Kidney capillary endothelial cell (primary cell): ENCODE results near the gene RAPGEF5.
A peak's percentile ranks its signal among the peaks of the same experiment; 100 is the strongest.

ENCODE experiments used
- DNase-seq: peaks from one replicate; pipeline ENCODE4 v3.0.0-alpha.2; 2018; ENCODE audit warnings: low spot score

Gene RAPGEF5

GRCh38 chr7:22378199-22378980, 21.4 kb upstream of the RAPGEF5 start:
- DNase-seq, result no peak

- no peak for DNase-seq
These were observed 20.7 kb upstream of the RAPGEF5 start for GRCh38 chr7:22377703-22378102.

- DNase-seq, result no peak
These were observed 18.6 kb upstream of the RAPGEF5 start for GRCh38 chr7:22375359-22376048.

GRCh38 chr7:22373911-22374310, 17.0 kb upstream of the RAPGEF5 start:
- no peak for DNase-seq

GRCh38 chr7:22373388-22373787, 16.4 kb upstream of the RAPGEF5 start:
- no peak for DNase-seq

GRCh38 chr7:22372863-22373262, 15.9 kb upstream of the RAPGEF5 start:
- DNase-seq, result no peak

GRCh38 chr7:22371878-22372277, 14.9 kb upstream of the RAPGEF5 start:
- DNase-seq, result no peak

- DNase-seq, result no peak
These were observed 7.9 kb upstream of the RAPGEF5 start for GRCh38 chr7:22364900-22365299.

- no peak for DNase-seq
These were observed 6.9 kb upstream of the RAPGEF5 start for GRCh38 chr7:22363756-22364422.

- DNase-seq, result no peak
These were observed 4.8 kb upstream of the RAPGEF5 start for GRCh38 chr7:22361795-22362194.

- no peak for DNase-seq
These were observed 4.4 kb upstream of the RAPGEF5 start for GRCh38 chr7:22361320-22361719.

GRCh38 chr7:22358820-22359697, 2.1 kb upstream of the RAPGEF5 start:
- DNase-seq, result no peak

GRCh38 chr7:22357311-22358175, 589 bp upstream of the RAPGEF5 start:
- DNase-seq, result no peak

GRCh38 chr7:22356010-22356691, 803 bp downstream of the RAPGEF5 start:
- no peak for DNase-seq

- DNase-seq, result no peak
These were observed 1.3 kb downstream of the RAPGEF5 start for GRCh38 chr7:22355620-22356009.

- DNase-seq, result no peak
These were observed 2.5 kb downstream of the RAPGEF5 start for GRCh38 chr7:22354462-22354861.

GRCh38 chr7:22352887-22353286, 4.1 kb downstream of the RAPGEF5 start:
- DNase-seq, result no peak

GRCh38 chr7:22351878-22352277, 5.1 kb downstream of the RAPGEF5 start:
- DNase-seq, result no peak

GRCh38 chr7:22351329-22351692, 5.6 kb downstream of the RAPGEF5 start:
- DNase-seq, result no peak

GRCh38 chr7:22350466-22351328, 6.3 kb downstream of the RAPGEF5 start:
- DNase-seq, result peak; percentile 63
